Activated CD4-positive, alpha-beta T cell treated with anti-CD3 and anti-CD28 coated beads, Interleukin-10, Interleukin-2, amounts not matched to agents 100 ng/mL and 50 ng/mL, durations not matched to agents 16 hours and 8 hours (primary cell): Measurements from ENCODE around the gene RSRC2.
"Not testable (repeated sequence)": the region's sequence is repeated elsewhere in the genome, so short reads cannot be mapped to it uniquely, and the experiment has no call there.

Experiments
- DNase-seq: peaks from one replicate; pipeline ENCODE4 v3.0.0-alpha.2; 2020

Gene RSRC2

GRCh38 chr12:122517877-122518276, 8.9 kb downstream of the RSRC2 start:
- peak; percentile 16 for DNase-seq

- no peak for DNase-seq
Observed at GRCh38 chr12:122516544-122517361, 10.0 kb downstream of the RSRC2 start.

GRCh38 chr12:122515275-122515674, 11.5 kb downstream of the RSRC2 start:
- no peak for DNase-seq

DNA sequence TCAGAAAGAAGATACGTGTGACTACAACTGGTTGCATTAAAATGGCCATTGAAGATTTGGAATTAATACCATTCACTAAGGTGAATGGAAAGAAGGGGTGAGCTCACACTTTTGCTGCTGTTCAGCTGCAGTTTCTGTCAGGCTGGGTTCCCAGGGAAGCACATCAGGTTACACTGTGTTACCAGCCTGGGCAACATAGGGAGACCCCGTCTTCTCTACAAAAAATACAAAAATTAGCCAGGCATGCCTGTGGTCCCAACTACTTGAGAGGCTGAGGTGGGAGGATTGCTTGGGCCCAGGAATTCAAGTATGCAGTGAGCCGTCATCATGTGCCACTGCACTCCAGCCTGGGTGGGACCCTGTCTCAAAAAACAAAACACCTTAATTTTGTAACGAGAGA, 13.1 kb downstream of the RSRC2 start:
- DNase-seq = no peak

DNA sequence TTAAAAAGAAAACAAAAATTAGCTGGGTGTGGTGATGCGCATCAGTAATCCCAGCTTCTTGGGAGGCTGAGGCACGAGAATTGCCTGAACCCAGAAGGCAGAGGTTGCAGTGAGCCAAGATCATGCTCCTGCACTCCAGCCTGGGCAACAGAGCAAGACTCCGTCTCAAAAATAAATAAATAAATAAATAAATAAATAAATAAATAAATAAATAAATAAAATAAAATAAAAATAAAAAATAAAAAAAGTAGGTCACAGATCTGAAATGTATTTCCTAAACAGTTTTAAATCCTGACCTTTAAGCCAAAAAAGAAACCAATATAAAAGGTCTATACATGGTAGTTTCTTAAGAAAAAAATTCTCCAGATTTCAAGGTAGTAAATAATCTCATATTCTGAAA, 13.7 kb downstream of the RSRC2 start:
- not testable (repeated sequence) for DNase-seq

GRCh38 chr12:122508163-122508562, 18.6 kb downstream of the RSRC2 start:
- DNase-seq = no peak

DNA sequence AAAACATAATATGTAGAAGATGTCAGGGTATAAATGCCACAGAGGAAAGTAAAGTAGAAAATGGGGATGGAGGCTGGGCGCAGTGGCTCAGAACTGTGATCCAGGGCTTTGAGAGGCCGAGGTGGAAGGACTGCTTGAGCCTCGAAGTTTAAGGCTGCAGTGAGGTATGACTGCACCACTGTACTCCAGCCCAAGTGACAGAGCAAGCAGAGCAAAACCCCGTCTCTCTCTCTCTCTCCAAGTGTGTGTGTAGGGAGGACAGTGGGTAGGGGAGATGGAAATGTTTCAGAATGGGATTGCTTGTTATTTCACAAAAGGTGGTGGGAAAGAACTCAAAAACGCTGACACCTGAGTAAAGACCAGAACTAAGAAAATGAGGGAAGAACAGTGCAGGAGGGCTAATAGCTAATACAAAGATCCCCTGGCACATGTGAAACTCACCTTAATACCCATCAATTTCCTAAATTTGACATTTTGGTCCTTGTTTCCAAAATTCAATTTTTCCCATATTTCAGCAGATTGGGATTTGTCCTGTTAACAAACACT, 20.3 kb downstream of the RSRC2 start:
- DNase-seq = no peak

DNA sequence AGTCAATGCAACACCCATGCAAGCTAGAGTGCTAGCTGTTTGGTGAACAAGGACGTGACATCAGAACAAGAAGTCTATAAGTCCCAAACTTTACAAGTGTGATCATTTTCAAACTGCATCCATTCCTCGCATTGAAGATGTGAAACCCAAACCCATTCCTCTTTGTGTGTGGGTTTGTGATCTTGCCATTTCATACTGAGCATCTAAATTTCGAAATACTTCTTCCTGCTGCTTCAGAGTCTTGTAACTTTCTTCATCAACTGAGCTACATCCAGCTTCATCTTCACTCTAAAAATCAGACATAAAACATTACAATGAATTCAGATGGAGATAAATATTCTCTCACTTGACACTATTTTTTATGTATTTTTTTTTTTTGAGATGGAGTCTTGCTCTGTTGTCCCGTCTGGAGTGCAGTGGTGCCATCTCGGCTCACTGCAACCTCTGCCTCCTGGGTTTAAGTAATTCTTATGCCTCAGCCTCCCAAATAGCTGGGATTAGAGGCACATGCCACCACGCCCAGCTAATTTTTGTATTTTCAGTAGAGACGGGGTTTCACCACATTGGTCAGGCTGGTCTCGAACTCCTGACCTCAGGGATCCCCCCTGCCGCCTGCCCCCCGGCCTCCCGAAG, 21.2 kb downstream of the RSRC2 start:
- DNase-seq = no peak

DNA sequence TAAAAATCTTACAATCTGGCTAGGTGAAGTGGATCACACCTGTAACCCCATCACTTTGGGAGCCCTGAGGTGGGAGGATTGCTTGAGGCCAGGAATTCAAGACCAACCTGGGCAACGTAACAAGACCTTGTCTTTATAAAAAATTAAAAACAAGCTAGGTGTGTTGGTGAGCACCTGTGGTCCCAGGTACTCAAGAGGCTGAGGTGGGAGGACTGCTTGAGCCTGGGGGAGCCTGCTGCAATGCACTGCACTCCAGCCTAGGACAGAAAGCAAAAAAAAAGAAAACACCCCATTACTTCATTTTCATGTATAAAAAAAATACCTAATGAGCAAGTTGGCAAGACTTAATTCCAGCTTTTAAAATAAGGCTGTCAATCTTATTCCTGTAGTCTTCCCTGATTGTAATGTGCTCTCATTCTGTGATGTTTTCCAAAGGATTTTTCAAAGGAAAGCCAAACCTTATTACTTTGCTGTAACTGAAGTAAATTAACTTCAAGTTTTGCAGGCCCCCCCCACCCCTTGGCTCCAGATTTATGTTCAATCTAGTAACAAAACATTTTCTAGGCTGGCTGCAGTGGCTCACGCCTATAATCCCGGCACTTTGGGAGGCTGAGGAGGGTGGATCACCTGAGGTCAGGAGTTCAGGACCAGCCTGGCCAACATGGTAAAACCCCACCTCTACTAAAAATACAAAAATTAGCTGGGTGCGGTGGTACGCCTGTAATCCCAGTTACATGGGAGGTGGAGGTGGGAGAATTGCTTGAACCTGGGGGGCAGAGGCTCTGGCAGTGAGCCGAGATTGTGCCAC, 22.7 kb downstream of the RSRC2 start:
- no peak for DNase-seq

GRCh38 chr12:122503147-122503751, 23.5 kb downstream of the RSRC2 start:
- DNase-seq = peak; percentile 13

GRCh38 chr12:122501489-122501989, 25.2 kb downstream of the RSRC2 start:
- no peak for DNase-seq

DNA sequence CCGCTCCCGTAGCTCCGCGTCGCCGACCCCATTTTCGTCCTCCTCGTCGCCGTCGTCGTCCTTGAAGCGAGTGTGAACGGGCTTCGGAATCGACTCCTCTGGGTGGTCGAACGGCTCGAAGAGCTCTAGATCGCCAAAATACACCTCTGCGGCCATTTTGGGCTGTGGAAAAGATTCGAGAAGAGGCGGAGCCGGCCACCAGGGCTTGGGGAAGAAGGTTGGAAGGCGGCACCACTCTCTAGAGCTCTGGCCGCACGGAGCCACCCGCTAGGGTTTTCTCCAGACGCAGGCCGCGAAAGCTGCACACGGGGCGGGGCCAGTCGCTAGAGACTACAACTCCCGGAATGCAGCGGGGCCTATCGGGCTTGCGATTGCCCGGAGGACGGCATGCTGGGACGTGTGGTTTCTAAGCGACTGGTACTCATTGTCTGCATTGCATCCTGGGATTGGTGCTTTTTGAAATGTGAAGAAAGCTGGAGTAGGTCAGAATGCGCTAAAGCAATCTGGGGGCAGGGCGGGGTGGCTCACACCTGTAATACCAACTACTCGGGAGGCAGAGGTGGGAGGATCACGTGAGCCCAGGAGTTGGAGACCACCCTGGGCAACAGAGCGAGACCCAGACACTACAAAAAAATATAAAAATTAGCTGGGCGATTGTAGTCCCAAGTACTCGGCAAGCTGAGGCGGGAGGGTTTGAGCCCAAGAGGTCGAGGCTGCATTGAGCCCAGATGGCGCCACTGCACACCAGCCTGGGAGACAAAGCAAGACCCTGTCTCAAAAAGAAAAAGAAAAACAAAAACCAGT, 25.8 kb downstream of the RSRC2 start, which contains the start of gene ZCCHC8:
Gene ZCCHC8 (minus strand): TSS at position 248 of the 804 bp plus-strand sequence. CDS start 92 bp downstream, at position 156.
- peak; percentile 99 for DNase-seq

- peak; percentile 57 for DNase-seq
Observed at GRCh38 chr12:122499991-122500684, 26.6 kb downstream of the RSRC2 start.

GRCh38 chr12:122495258-122495657, 31.5 kb downstream of the RSRC2 start:
- DNase-seq = no peak

DNA sequence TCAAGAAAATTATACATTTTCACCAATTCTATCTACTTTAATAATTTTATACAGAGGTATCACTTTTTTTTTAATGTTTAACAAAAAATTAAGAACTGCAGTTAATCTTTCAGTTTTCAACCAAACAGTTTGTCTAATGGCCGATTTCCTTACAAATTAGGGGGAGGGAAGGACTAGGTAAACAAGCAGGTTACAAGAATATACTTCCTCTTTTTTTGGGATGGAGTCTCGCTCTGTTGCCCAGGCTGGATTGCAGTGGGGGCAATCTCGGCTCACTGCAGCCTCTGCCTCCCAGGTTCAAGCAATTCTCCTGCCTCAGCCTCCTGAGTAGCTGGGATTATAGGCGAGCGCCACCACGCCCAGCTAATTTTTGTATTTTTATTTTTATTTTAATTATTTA, 33.5 kb downstream of the RSRC2 start:
- not testable (repeated sequence) for DNase-seq

GRCh38 chr12:122491991-122492390, 34.7 kb downstream of the RSRC2 start:
- no peak for DNase-seq

- no peak for DNase-seq
Observed at GRCh38 chr12:122489038-122489437, 37.7 kb downstream of the RSRC2 start.

GRCh38 chr12:122487807-122488206, 38.9 kb downstream of the RSRC2 start:
- not testable (repeated sequence) for DNase-seq

DNA sequence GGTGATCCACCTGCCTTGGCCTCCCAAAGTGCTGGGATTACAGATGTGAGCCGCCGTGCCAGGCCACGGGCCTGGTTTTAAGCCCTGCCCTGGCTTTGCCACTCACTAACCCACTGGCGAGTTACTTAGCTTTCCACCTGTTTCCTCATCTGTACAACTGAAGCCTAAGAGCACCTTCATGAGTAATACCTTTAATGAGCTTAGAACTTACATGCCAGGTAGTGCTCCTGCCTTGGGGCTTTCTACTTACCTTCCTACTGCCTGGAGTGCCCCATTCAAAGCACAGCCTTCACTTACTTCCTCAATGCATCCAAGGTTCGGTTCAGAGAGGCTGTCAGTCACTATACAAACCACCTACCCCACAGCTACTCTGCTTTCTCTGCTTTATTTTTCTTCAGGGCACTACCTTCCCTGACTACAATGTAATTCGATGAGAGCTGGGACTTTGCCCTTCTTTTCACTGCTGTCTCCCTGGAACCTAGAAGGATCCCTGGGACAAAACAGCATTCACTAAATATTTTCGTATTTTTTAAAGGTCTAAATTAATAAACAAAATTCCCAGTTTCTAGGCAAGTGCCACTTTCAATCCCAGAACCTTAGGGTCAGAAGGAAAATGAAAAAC, 39.8 kb downstream of the RSRC2 start:
- no peak for DNase-seq

DNA sequence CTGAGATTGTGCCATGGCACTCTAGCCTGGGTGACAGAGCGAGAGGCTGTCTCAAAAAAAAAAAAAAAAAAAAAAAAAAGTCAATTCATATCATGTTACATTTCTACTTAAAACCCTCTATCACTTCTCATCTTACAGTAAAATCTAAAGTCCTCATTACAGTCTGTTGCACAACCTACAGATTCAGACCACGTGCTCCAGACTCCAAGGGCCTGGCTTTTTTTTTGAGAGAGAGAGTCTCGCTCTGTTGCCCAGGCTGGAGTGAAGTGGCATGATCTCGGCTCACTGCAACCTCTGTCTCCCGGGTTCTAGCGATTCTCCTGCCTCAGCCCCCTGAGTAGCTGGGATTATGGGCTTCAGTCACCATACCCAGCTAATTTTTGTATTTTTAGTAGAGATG, 40.4 kb downstream of the RSRC2 start:
- not testable (repeated sequence) for DNase-seq
